Activated CD4-positive, alpha-beta T cell treated with anti-CD3 and anti-CD28 coated beads for 48 hours (primary cell): ENCODE data around the gene RAP1GAP.
"Not testable (repeated sequence)": the region's sequence is repeated elsewhere in the genome, so short reads cannot be mapped to it uniquely, and the experiment has no call there.

Source experiments
- DNase-seq: peaks from one replicate; pipeline ENCODE4 v3.0.0-alpha.2; 2020

The RAP1GAP gene

DNA sequence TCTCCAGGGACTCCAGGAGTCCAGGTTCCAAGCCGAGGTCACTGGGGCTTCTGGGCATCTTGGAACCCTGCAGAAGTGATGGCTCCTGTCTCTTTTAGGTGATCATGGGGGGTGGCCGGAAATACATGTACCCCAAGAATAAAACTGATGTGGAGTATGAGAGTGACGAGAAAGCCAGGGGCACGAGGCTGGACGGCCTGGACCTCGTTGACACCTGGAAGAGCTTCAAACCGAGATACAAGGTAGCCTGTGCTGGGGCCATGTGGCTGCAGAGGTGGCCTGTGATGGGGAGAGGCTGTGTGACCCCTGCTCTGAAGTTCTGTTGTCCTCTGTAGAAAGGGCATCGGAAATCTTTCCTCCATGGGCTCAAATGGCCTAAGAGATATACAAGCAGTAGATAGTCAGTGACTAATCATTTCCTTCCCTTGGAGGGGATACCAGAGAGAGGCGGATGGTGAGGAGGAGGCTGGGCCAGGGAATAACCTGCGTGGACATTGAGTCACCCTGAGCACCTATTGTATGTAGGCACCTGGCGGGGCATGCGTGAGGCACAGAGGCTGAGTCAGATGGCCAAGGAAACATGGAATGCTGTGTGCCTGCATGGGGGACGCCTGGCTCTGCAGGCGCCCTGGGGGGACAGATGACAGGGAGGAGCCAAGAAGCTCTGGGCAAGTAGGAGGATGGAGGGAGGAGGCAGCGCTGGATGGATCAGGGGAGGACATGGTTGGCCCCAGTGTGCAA is 101.0 kb downstream of the RAP1GAP start:
- no peak for DNase-seq

DNA sequence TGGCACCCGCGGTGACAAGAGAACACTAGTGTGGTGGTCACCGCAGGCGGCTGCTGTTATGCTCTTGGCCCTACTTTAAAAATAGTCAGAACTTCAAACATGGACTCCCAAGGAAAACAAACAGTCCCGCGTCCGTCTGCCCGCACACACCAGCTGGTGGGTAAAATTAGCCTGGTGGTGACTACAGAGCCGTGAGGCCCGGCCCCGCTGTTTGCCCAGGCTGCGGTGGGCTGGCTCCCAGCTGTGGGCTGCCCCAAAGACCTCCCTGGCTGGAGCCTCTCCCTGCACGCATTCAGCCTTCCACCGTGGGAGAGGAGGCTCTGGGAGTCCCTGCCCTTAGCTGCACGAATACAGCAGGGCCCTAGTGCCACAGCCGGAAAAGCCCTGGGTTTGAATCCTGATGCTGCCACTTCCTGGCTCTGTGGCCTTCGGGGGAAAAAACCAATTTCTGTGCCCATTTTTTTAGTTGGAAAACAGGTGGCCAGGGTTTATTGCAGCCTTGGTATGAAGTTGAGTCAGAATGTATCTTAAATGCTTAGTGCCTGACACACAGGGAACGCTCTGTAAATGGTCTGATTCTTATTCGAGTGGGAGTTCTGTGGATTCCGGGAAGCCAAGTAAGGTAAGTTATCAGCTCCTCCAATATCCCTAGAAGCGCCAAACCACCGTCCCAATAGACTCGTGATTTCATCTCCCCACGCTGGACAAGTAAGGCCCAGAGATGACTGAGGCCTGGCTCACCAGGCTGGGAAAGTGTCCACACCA is 101.7 kb downstream of the RAP1GAP start:
- DNase-seq = no peak

DNA sequence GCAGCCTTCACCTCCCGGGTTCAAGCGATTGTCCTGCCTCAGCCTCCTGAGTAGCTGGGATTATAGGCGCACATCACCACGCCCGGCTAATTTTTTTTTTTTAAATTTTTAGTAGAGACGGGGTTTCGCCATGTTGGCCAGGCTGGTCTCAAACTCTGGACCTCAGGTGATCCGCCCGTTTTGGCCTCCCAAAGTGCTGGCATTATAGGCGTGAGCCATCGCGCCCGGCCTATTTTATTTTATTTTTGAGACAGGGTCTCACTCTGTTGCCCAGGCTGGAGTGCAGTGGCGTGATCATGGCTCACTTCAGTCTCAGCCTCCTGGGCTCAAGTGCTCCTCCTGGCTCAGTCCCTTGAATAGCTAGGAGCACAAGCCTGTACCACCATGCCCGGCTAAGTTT is 102.8 kb downstream of the RAP1GAP start:
- DNase-seq = not testable (repeated sequence)

DNA sequence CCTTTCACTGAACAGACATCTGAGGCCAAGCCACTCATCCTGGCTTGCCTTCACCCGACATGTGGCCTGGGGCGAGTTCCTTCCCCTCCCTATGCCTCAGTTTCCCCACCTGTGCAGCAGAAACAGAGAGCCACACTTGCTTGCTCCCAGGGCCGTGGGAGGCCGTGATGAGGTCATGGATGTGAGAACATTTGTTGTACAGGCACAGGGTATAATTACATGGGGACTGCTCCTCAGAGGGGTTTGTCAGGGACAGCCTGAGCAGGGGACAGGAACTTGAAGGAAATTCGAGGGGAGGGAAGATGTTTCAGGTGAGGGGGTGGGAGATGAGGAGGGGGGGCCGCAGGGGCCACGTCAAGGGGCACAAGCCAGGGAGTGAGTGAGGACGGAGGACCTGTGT is 103.9 kb downstream of the RAP1GAP start:
- DNase-seq = no peak

DNA sequence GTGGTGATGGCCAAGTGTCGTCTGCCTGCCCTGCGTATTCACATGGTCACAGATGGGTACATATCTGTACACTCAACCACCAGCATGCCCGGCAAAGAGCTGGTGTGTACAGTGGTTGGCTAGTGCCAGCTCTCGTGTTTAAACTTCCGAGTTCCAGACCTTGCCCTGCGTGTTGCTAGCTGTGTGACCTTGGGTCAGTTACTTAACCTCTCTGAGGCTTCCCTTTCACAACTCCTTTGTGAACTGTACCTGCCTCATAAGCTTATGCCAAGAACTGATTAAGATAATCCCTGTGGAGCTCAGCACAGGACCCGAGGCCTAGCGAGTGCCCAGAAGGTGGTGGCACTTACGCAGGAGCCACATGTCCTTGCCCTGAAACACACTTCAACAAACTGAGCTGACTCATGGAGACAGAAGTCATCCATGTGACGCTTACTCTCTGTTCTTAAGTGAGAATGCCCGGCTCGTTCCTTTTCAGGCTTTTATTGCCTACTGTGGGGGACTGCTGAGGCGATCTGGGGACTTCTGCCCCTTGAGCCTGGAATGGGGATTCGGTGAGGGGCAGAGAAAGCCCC is 104.5 kb downstream of the RAP1GAP start:
- no peak for DNase-seq

DNA sequence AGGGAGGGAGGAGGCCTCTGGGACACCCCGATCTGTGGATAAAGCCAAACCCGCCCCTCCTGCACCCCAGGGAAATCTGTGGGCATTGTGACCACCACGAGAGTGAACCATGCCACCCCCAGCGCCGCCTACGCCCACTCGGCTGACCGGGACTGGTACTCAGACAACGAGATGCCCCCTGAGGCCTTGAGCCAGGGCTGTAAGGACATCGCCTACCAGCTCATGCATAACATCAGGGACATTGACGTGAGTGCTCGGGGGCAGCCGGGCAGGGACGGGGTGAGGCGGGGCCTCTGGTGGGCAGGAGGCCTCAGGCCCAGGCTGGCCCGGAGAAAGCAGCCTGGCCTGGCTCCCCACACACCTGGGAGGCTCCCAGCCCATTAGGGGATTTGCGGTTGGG is 105.2 kb downstream of the RAP1GAP start:
- no peak for DNase-seq

DNA sequence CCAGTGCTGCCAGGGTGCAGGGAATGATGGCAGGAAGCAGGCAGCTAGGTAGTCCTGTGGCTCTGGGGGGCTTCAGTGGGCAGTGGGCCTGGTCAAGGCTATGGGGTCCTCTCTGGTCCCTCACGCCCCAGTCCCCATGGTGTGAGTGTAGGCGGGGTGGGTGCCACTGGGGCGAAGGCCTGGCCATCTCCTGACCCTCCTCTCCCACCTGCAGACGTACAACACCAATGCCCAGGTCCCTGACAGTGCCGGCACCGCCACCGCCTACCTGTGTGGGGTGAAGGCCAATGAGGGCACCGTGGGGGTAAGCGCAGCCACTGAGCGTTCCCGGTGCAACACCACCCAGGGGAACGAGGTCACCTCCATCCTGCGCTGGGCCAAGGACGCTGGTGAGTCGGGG is 106.3 kb downstream of the RAP1GAP start:
- DNase-seq = no peak

DNA sequence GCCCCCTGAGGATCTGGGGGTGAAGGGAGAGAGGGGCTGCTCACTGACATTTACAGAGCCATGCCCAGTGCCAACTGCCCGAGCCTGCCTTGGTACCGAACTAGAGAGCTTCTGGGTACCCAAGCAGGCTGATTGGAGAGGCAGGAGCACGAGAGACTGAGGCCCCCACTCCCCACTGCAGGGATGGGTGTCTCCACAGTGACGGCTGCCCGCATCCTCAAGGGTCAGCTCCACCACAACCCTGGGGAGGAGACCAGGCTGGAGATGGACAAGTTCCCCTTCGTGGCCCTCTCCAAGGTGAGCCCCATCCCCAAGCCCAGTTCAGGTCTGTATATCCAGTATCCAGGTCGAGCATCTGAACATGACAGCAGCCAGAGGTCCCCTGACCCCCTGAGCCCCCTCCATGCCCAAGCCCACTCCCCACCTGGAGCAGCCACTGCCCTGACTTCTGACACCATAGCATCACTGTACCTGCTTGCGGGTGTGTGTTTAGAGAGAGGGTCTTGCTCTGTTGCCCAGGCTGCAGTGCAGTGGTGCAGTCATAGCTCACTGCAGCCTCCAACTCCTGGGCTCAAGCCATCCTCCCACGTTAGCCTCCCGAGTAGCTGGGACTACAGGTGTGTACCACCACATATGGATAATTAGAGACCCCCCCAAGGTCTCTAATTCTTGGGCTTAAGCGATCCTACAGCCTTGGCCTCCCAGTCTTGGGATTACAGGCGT is 108.1 kb downstream of the RAP1GAP start:
- no peak for DNase-seq

DNA sequence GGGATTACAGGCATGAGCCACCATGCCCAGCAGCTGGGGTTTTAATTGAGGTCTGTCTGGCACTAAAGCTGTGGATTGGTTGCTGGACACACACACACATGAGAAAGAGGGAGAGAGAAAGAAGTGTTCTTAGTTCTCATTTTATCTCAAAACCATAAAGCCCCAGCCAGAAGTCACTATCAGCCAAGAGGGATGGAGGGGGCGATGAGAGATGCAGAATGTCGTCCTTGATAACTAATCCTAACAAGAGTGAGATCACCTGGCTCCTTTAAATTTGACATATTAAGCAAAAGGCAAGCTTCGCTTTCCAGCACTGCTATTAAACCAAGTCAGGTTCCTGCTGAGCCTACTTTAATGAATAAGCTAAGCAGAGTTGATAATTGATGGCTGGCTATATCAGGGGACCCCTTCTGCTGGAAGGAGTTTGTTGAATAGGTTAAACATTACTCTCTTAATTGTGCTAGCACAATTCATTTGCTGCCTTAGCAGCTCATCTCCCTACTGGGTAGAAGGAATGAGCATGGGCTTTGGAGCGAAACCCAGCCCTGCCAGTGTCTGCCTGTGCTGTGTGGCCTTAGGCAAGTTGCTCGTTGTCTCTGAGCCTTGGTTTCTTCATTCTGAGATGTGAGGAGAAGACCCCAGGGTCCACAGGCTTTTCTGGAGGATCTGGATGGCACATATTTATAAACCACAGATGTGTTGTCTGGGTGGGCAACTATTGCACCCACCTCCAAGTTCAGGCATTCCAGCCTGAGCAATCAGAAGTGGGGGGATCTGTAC is 109.2 kb downstream of the RAP1GAP start:
- DNase-seq = no peak

DNA sequence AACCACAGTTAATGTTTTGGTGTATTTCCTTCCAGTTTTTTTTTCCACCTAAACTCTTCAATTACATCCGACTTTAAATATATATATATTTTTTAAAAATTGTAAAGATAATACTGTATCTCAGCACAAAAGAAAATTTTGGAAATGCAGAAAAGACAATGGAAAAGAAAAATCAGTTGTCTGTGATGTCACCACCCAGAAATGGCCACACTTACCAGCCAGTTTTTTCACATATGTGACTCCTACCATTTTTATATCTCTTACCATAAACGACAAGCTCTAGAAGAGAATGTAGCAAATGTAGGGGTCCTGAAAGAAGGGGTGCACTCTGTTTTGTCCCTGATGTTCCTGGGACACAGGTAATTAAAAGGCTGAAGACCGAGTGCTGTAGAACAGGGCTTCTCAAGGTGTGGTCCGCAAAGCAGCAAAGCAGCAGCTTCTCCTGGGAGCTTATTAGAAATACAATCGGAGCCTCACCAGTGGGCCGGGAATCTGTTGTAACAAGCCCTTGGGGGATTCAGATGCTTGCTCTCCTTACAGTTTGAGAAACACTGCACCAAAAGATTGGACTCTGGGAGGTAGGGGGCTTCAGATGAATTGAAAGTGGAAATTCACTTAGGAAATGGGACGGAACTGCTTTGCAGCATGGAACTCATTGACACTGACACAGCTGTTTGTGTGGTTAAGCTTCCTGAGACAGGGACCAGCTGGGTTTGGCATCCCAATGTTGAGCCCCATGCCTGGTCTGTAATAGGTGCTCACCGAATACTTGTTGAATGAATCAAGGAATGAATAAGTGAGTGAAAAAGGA is 115.8 kb downstream of the RAP1GAP start:
- no peak for DNase-seq

DNA sequence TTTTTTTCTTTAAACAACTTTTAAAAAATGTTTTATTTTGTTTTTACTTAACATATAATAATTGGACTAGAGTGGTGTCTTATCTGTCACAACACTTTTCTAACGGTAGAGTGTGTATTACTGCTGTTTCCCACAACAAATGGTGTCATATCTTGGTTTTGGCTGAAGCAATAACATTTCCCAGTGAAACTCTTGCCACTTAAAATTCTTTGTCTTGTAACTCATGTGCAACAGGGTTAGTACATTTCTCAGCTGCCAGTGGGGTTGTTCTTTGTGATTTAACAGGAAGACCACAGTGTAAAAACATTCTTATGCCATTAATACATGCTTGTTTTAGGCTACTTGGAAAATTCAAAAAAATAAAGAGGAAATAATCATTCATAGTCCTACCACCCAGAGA is 116.4 kb downstream of the RAP1GAP start:
- no peak for DNase-seq

DNA sequence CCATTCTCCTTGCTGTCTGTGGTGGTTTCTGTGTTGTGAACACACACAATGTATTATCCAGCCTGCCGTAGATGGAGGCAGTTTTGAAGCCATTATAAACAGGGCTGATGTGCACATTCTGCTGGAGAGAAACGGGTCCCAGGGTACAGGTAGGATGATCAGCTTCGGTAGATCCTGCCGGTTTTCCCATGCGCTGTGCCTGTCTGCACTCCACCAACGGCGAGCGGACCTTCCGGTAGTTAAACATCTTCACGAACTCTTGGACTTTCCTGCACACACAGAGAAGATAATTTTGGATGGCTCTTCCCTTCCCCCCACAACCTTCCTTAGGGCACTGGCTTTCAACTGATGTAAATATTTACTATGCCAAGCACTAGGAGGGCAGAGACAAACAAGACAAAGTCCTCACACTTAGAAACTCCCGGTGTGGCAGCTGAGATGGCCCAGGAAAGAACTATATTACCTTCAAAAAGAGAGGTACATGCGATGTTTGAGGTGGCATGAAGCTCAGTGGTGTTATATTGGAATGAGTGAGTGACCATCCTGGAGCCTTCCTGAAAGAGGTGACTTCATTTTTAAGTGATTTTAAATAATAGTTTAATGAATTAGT is 118.2 kb downstream of the RAP1GAP start:
- no peak for DNase-seq

DNA sequence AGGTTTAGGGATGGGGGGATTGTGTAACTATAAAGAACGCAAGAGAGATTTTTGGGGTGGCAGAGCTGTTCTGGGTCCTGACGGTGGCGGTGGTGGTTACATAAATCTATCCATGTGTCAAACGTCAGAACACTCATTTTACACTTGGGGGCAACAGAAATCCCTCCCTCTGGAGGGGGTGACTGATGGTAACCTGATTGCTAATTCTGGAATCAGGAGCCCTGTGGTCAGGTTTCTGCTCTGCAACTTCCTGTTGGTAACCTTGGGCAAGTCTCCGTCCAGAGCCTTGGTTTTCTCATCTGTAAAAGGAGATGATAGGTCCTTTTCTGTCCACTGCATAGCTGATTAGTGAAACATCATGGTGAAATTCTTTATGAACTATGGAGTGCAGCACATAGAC is 119.1 kb downstream of the RAP1GAP start:
- DNase-seq = no peak

DNA sequence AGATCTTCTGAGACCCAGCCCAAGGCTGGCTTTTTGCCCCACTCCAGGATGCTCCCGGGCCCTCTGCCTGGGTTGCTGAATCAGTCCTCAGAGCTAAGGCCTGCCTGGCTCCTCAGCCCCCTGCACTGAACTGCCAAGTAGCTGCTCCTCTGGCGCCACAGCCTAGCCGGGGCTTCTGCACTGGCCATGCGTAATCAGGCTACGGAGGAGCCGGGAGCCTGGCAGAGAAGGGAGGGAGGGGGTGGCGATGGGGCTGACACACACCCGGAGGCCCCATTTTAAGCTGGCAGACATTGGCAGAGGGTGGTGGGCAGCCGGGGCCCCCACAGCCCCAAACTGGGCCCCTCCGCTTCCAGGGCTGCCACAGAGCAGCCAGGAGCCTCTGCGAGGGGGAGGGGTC is 121.3 kb downstream of the RAP1GAP start:
- DNase-seq = no peak
